Effector CD4-positive, alpha-beta T cell (primary cell): ENCODE data around the gene CPTP.

ENCODE experiments used
- DNase-seq: peaks from one replicate; pipeline ENCODE4 v3.0.0-alpha.2; 2020
- total RNA-seq: gene quantifications from one replicate; lab custom pipeline; 2026; lab: John Stamatoyannopoulos, UW

The CPTP gene
- 27.4 reads per million, percentile 54 among the genes with 10 or more reads in this experiment for total RNA-seq

DNA sequence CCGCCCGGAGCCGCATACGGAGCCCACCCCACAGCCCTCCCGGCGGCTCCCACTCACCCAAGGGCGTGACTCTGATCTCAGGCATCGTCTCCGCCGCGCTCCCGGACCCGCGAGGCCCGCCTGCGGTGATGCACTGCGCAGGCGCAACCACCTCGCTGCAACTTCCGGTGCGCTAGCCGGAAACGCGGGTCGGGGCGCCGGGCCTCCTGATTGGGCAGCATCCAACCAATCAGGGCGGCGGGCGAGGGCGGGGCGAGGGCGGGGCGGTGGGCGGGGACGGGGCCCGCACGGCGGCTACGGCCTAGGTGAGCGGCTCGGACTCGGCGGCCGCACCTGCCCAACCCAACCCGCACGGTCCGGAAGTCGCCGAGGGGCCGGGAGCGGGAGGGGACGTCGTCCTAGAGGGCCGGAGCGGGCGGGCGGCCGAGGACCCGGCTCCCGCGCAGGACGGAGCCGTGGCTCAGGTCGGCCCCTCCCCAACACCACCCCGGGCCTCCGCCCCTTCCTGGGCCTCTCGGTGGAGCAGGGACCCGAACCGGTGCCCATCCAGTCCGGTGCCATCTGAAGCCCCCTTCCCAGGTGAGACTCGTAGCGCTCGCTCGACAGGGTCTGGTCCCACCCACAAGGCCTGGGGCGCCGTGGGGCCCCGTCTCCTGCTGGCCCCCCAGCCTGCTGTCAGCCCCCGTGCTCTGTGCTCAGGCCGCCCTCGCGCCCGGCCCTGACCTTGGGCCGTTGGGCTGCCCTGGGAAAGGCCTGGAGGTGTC, at the start of gene CPTP, which contains the start of gene INTS11:
Gene CPTP, plus strand, starts transcription at position 279 of the 764 bp plus-strand sequence. CDS start 2,109 bp downstream, outside the sequence.
Gene INTS11, minus strand, starts transcription at position 137 of the 764 bp plus-strand sequence. Its CDS starts 52 bp downstream, at position 85.
- peak; percentile 97 for DNase-seq

DNA sequence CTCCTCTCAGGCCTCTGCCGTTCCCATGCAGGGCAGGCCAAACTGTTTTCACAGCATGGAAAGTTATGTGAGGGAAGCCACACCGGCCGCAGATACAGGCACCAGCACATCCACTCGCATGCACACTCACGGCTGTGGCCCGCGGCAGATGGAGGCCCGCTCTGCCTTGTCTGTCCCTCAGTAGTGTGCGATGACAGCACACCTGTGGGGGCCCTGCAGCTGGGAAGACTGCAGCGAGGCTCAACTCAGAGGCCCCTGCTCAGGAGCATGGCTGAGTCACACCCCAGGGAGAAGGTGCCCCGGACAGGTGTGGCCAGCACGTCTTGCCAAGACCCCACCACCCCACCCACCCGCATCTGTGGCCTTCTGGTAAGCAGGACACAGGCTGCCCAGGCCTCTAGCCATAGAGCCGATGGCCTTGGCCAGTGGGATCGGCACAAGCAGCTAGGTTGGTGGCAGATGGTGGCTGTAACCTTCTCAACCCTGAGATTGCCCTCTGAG, 49.6 kb upstream of the CPTP start:
- DNase-seq: no peak

DNA sequence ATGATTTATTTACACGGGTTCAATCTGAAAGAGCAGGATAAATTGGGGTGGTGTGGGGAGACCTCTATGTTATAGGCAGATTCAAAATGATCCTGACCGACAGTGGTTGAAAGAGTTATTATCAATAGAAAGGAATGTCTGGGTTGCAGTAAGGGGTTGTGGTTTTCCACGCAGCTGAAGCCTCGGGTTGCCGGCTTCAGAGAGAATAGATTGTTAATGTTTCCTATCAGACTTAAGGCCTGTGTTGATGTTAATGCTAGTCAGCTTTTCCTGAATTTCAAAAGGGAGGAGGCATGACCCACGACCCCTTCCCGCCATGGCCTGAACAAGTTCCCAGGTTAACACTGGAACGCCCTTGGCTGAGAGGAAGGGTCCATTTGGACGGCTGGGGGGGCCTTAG, 48.8 kb upstream of the CPTP start:
- no peak for DNase-seq

DNA sequence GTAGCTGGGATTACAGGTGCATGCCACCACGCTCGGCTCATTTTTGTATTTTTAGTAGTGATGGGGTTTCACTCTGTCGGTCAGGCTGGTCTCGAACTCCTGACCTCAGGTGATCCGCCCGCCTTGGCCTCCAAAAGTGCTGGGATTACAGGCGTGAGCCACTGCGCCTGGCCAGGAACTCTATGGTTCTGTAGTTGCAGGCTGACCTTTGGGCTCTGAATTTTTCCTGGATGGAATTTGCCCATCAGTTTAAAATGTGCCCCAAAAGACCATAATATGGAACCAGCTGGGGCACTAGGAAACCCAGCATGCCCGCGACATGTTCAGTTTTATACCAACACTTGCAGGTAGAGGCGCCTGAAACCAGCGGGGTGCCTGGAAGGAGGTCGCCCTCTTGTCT, 46.0 kb upstream of the CPTP start:
- no peak for DNase-seq

DNA sequence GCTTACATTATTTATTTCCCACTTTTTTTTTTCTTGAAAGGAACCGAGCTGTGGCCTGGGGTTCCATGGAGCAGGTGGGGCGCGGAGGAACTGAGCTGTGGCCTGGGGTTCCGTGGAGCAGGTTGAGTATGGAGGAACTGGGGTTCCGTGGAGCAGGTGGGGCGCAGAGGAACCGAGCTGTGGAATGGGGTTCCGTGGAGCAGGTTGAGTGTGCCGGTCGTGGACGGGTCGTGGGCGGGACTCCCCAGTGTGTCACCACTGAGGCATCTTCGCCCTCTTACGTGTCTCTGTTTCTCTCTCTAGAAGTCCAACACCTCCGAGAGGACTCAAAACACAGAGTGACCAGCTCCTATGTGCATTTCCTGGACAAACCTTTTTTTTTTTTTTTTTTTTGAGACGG, 45.6 kb upstream of the CPTP start:
- DNase-seq: no peak

DNA sequence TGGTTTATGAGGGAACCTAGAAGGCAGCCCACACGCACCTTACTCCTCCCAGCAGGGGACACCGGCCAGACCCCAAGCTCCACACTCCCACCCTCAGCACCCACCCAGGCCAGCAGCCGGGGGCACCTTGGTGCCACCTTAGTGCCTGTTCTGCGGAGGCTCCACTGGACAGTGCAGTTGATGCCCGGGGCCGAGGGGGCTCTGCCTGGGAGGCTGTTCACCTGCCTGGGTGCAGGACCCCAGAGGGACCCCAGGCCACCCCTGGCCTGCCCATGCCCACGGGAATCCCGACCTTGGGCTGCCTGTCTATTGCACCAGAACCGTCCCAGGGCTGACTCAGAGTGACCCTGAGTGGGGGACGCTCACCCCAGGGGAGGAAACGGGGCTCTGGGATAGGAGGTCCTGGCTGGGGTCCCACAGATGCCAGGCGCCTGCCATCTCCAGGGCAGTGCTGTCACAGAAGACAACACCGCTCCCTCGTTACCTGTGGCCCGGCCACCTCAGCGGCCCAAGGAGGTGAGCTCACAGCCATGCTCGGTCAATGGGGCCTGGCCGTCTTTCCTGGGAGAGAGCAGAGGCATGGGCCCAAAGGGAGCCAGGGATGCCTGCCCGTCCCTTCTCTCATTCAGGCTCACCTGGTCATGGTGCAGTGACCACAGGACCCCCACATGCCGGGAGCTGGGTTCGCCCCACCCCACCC, 43.7 kb upstream of the CPTP start:
- no peak for DNase-seq

DNA sequence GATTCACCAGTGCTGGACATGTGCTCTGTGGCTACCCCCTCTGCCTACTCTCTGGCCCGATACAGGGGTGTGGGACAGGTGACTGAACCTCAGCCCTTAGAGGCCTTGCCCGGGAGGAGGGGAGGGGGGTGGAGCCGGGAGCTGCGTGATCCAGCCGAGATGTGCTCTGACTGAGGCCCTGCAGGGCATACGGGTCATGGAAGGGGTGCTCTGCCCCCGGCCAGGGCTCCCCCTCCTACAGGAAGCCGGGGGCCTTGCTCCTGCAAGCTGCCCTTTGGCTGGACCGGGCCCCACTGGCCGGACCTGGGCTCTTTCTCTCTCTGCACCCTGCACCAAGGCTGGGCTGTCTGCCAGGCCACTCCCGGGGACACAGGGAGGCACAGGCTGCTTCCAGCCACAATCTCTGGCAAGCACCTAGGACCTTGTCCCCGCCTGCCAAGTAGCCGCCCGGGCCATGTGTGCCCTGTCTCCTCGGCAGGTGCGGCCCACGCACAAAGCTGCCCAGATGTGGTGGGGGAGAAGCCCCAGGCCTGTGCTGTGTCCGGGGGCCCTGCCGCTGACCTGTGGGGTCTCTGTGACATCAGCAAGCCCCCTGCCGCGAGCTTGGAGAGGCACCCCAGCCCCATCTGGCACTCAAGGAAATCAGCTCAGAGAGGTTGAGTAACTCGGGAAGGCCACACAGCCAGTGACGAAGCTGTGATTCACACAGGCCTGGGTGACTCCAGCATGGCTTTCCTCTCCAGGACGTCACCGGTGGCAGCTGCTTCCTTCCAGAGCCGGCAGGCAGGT, 42.9 kb upstream of the CPTP start:
- no peak for DNase-seq

DNA sequence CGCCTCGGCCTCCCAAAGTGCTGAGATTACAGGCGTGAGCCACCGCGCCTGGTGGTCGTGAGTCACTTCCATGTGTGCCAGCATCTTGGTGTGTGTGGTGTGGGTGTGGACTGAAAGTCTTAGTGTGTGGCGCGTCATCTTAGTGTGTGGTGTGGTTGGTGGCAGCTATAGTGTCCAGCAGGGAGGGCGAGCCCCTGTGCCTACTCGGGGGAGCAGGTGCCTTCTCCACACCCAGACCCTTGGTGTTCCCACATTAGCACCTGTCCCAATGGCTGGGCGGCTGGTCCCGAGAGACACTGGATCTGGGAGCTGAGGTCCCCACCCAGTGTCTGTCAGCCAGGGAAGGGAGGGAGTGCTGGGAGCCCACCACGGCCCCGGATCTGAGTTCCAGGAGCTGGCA, 41.6 kb upstream of the CPTP start:
- no peak for DNase-seq

DNA sequence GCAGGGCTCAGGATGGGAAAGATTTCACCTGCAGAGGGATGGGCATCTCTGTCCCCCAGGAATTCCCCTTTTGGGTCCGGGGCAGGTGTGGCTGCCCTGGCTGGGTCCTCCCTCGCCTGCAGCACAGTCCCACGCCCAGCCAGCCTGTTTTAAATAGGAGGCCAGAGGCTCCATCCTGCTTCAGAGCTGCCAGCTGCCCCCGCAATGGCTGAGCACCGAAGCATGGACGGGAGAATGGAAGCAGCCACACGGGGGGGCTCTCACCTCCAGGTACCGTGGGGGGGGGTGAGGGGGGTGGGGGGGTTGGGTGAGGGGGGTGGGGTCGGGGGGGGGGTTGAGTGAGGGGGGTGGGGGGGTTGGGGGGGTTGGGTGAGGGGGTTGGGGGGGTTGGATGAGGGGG, 40.8 kb upstream of the CPTP start:
- DNase-seq: no peak

DNA sequence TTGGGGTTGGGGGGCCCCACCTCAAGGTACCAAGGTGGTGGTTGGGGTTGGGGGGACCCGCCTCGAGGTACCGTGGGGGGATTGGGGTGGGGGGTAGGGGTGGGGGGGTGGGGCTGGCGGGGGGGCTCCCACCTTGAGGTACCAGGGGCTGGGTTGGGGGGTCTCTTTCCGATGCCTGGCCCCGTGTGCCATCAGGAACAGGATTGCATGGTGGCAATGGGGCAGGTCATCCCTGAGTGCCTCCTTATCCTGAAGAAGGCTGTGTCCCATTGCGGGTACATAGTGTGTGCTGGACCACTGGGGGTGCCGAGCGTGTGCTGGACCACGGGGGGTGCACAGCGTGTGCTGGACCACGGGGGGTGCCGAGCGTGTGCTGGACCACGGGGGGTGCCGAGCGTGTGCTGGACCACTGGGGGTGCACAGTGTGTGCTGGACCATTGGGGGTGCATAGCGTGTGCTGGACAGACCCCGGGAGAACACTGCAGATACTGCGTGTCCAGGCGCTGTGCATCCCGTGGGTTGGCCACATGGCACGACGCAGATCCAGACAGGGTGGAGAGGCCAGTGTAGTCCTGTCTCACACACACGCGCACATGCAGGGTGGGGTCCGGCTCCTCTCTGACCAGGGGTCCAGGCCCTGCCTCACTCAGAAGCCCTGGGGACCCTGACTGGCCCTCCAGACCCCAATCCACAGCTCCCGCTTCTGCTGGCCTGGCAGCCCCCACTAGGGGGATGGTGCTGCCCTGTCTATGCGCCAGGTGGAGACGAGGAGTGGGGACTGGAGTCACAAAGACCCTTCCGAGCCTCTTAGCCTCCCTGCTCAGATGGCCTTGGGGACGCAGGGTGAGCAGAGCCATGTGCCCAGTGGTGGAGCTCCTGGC, 40.1 kb upstream of the CPTP start:
- no peak for DNase-seq

DNA sequence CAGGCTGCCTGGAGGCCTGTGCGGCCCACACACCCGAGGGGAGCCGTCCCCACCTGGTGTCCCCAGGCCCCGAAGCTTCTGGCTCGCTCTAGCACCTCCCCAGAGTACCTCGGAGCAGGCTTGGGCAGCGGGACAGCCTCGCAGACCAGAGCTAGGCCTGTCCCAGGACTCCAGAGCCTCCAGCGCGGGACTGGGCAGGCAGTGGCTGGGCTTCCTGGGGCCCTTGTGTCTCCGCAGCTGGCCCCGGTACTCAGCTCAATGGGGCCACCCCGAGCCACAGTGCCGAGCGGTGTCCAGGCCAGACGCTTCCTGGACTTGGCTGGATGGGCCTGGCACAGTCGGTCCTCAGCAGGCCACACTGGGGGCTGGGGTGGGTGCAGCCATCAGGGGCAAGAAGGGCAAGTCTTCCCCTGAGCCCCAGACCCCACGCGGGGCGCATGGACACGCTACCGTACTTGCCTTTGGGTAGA, 39.5 kb upstream of the CPTP start:
- no peak for DNase-seq

DNA sequence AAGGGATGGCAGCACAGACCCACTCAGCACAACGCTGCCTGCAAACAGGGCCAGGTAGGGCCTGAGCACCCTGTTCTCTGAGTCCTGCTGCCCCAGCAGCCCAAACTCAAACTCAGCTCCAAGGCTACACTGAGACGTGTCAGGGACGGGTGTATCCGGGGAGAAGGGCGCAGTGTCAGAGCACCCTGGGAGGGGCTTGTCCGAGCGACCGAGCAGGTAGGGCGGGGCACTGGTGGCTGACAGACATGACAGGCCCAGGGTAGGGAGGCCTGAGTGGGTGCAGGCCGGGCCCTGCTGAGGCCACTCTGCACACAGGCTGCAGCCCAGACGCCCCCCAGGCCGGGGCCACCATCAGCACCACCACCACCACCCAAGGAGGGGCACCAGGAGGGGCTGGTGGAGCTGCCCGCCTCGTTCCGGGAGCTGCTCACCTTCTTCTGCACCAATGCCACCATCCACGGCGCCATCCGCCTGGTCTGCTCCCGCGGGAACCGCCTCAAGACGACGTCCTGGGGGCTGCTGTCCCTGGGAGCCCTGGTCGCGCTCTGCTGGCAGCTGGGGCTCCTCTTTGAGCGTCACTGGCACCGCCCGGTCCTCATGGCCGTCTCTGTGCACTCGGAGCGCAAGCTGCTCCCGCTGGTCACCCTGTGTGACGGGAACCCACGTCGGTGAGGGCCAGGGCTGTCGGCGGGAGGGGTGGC, 38.8 kb upstream of the CPTP start:
- no peak for DNase-seq

DNA sequence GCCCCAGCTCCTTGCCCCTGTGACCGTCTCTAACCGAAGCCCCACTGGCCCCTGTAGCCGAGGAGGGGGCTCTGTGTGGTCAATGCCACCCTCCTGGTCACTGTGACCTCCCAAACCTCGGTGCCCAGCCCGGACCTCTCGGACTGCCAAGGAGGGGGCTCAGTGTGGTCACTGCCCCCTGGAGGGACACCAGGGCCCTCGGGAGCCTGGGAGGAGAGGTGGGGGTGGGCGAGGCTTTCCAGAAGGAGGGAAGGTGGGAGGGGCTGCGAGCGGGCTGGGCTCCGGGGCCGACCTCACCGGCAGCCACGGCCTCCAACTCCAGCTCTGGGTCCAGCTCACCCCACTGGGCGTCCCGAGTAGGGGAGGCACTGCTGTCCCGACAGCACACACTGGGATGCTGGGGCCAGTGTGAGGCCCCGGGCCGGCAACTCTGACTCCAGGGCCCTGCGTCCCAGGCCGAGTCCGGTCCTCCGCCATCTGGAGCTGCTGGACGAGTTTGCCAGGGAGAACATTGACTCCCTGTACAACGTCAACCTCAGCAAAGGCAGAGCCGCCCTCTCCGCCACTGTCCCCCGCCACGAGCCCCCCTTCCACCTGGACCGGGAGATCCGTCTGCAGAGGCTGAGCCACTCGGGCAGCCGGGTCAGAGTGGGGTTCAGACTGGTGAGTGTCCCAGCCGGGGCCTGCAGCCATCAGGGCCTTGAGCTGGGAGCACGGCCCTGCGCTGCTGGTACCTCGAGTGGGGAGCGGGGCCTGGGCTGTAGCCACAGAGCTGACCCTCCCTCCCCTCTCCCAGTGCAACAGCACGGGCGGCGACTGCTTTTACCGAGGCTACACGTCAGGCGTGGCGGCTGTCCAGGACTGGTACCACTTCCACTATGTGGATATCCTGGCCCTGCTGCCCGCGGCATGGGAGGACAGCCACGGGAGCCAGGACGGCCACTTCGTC, 38.0 kb upstream of the CPTP start:
- no peak for DNase-seq

DNA sequence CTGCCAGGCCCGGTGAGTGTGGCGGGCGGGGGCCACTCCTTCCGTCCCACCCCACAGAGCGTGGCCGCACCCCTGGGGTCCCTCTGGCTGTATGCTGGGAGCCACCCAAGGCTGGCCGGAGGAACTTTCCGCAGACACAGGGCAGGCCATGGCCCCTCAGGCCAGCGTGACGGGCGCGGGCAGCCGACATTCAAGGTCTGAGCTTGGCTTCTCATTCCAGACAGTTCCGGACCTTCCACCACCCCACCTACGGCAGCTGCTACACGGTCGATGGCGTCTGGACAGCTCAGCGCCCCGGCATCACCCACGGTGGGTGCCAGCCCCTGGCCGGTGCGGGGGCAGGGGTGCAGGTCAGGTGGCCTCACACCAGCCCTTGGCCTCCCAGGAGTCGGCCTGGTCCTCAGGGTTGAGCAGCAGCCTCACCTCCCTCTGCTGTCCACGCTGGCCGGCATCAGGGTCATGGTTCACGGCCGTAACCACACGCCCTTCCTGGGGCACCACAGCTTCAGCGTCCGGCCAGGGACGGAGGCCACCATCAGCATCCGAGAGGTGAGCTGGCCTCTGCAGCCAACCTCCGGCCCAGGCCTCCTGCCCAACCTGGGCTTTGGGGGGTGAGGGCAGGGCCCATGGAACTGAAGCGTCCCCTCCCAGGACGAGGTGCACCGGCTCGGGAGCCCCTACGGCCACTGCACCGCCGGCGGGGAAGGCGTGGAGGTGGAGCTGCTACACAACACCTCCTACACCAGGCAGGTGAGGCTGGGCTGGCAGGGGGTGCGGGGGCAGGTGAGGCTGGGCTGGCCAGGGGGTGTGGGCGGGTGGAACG, 37.1 kb upstream of the CPTP start:
- no peak for DNase-seq

DNA sequence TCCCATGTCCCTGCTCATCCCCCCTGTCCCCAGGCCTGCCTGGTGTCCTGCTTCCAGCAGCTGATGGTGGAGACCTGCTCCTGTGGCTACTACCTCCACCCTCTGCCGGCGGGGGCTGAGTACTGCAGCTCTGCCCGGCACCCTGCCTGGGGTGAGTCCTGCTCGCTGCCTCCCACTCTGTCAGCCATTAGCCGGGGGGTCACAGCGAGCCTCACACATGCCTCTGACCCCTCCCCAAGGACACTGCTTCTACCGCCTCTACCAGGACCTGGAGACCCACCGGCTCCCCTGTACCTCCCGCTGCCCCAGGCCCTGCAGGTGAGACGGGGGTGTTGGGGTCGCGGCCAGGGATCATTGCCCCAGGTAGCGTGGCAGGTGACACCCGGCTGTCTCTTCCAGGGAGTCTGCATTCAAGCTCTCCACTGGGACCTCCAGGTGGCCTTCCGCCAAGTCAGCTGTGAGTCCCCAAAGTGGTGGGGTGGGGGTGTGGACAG, 34.3 kb upstream of the CPTP start:
- DNase-seq: peak; percentile 36

DNA sequence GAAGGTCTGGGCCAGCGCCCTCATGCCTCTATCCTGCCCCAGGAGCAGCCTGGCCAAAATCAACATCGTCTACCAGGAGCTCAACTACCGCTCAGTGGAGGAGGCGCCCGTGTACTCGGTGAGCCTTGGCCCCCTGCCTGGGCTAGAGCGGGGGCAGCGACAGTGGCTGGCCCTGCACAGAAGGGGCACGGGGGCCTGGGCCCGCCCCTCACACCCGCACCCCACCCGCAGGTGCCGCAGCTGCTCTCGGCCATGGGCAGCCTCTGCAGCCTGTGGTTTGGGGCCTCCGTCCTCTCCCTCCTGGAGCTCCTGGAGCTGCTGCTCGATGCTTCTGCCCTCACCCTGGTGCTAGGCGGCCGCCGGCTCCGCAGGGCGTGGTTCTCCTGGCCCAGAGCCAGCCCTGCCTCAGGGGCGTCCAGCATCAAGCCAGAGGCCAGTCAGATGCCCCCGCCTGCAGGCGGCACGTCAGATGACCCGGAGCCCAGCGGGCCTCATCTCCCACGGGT, 33.5 kb upstream of the CPTP start:
- DNase-seq: no peak

DNA sequence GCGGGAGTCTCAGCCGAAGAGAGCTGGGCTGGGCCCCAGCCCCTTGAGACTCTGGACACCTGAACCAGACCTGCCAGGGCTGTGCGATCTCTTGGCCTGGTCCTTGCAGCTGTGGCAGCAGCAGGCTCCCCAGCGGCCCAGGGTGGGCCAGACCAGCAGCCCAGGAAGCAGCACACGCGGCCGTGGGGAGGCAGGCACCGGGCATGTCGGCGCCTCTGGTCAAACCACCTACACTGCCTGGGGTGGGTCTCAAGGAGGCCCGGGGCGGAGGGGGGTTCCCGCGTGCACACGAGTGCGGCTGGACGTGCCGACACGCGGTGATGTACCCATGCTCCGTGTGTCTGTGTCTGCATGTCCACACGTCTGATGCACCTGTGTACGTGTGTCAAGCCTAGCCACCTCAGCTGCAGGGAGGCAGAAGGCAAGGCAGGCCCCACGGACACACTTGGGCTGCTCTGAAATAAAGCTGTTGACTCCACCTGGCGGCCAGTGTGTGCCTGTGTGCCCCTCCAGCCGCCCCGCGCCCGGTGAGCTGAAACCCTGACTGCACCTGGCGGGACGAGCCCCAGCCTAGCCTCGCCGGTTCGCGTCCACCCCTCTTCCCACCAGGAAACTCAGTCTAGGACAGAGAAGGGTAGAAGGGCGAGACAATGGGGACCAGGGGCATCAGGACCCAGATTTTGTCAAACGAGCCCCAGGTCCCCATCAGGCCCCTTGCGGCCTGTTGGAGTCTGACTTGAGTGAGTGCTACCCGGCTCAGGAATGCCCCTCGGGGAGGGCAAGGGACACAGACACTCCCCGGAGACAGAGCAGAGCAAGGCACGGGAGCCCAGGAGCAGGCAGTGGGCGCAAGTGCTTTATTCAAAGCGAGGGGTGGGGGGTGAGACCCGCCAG, 32.8 kb upstream of the CPTP start:
- DNase-seq: peak; percentile 49

DNA sequence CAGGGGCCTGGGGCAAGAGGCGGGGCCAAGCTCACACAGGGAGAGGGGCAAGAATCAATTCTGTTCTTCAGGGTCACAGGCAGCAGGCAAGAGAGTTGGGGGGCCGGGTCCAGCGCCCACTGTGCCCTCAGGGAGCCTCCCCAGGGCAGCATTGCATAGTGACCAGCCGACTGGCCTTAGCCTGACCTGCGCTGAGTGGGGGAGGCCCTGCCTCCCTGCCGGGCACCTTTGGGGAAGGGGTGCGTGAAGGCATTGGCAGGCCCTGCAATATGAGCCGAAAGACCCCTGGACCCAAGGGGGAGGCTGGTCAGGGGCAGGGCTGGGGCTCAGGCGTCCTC, 32.2 kb upstream of the CPTP start:
- no peak for DNase-seq
